ENCODE results near the gene GJD2.

DNA sequence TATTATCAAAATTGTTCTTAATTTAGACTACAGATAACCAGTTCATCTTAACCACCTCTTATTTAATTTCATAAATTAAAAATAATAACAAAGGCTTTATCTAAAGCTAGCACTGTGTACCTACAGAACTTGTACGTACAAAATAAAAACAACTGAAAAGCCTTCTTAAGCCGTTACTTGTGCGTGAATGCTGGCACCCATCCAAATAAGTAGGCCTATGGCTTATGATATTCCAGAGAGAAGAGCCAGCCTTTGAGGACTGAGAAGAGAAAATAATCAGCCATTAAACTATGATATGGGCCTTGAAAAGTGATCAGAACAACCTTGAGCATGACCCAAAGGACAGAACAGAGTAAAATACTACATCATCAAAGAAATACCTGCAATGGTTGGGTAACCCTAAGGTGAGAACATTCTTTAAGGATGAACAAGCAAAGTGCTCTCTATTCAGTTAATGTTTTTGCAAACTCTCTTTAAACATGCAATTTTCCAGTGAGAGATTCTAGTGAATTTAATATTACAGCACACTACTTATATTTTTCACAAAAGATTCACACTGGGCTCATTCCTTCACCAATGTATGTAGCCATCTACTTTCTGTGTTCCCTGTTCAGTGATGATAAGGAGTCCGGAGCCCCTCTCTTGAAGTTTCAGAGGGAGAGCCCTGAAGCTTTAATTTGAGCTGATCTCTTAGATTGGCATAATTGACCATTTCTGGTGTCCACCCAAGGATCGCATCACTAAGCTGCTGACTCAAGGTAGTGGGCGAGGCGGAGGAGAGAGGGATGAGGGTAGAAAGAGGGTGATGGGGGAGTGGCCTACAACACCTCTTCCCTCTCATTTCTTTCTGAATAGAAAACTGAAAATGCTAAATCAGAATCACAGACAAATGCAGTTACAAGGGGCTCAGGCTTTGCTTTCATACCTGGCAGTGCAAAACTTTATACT lies 48.3 kb upstream of the GJD2 start:
- no peak for TF ChIP-seq EZH2 (IDR thresholded peaks at IDR 0.05; ENCODE audit: insufficient read depth, poor library complexity, severe bottlenecking)
- TF ChIP-seq EZH2phosphoT487 (IDR thresholded peaks at IDR 0.05; ENCODE audit: insufficient read depth, low read depth) = no peak

Measured in GM23248 (cell line).